ENCODE data around the gene CIAPIN1. TPM values are rescaled to one million over a fixed set of nuclear protein-coding genes. Genes with fewer than 3 reads are reported as not detected.

The CIAPIN1 gene
- polyA plus RNA-seq, 1 of the 3 experiments (the other 2 are of a cell fraction): 43.6 TPM

GRCh38 chr16:57485091-57485915, 38.1 kb upstream of the CIAPIN1 start:
- CTCF ChIA-PET: interaction anchor here (1.3 to 21.0 kb wide), 4 partner anchors 9 to 90 kb away, joined by 3 to 354 read pairs (median 12); no protein-coding TSS in a partner anchor
- H3F3A ChIP-seq (replicated peaks; ENCODE audit: insufficient read depth): peaks cover 5% of the 10 kb centered on the region
- H3K36me3 ChIP-seq (replicated peaks in 1 of 2; ENCODE audit: control insufficient read depth in 1 of 2, insufficient read depth in 2 of 2, low read length in 1 of 2): no peaks in the 10 kb centered on the region
- no peak for DNase-seq
- H3K4me1 ChIP-seq (ENCODE audit: control insufficient read depth in 1 of 2, insufficient read depth in 2 of 2, low read depth in 1 of 2, low read length in 1 of 2): peaks cover 3 to 51% of the 10 kb centered on the region in 2 experiments; a peak in 3 of 4 replicates
- H3K27ac ChIP-seq (ENCODE audit: low read depth in 2 of 2, low read length in 1 of 2): peak overlapping the region in 1 of 2 experiments; percentile 94; a peak in 2 of 4 replicates
- peak overlapping the region; percentile 71; the same call in 1 of the 2 replicates for H2AFZ ChIP-seq (ENCODE audit: low read depth)
- TF ChIP-seq FOSL2 (IDR thresholded peaks at IDR 0.05; ENCODE audit: borderline replicate concordance, low read depth): no peak
- TF ChIP-seq CTCF (IDR thresholded peaks at IDR 0.05): no peak
- TF ChIP-seq, protein P1, sequence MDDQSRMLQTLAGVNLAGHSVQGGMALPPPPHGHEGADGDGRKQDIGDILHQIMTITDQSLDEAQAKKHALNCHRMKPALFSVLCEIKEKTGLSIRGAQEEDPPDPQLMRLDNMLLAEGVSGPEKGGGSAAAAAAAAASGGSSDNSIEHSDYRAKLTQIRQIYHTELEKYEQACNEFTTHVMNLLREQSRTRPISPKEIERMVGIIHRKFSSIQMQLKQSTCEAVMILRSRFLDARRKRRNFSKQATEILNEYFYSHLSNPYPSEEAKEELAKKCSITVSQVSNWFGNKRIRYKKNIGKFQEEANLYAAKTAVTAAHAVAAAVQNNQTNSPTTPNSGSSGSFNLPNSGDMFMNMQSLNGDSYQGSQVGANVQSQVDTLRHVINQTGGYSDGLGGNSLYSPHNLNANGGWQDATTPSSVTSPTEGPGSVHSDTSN (IDR thresholded peaks at IDR 0.05): no peak
- TF ChIP-seq USF2 (IDR thresholded peaks at IDR 0.05; ENCODE audit: borderline replicate concordance, low read depth, low read length): no peak
- TF ChIP-seq, protein P2, sequence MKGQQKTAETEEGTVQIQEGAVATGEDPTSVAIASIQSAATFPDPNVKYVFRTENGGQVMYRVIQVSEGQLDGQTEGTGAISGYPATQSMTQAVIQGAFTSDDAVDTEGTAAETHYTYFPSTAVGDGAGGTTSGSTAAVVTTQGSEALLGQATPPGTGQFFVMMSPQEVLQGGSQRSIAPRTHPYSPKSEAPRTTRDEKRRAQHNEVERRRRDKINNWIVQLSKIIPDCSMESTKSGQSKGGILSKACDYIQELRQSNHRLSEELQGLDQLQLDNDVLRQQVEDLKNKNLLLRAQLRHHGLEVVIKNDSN (IDR thresholded peaks at IDR 0.05; ENCODE audit: borderline replicate concordance, low read depth): no peak
- TF ChIP-seq CHD2 (IDR thresholded peaks at IDR 0.05; ENCODE audit: low read length, partially characterized antibody): no peak
- 0 out of 2 replicates have a peak, but pooled peaks have one; percentile 39 for TF ChIP-seq MXI1 (IDR thresholded peaks at IDR 0.05; ENCODE audit: low read depth, low read length)
- H3K27me3 ChIP-seq (ENCODE audit: insufficient read depth): no peaks in the 10 kb centered on the region
- no peaks in the 10 kb centered on the region; the same call in 1 of the 2 replicates for H3K79me2 ChIP-seq (ENCODE audit: insufficient read depth)
- 57% methylated on average over 12 of the region's 14 CpGs for WGBS (ENCODE audit: low lambda C conversion rate)
- POLR2A ChIA-PET: interaction anchor here (0.6 to 10.0 kb wide), 9 partner anchors 12 to 547 kb away, joined by 3 to 152 read pairs (median 6); partner anchors contain the start of genes CIAPIN1, COQ9 and POLR2C
- peak overlapping the region; percentile 97 for H3K4me2 ChIP-seq
- H3K9me3 ChIP-seq: no peaks in the 10 kb centered on the region
- H4K20me1 ChIP-seq (ENCODE audit: insufficient read depth): no peaks in the 10 kb centered on the region
- H3K4me3 ChIP-seq (ENCODE audit: low read depth in 2 of 2, low read length in 1 of 2): peak overlapping the region; percentile 67 to 83
- H3K9me2 ChIP-seq: no peaks in the 10 kb centered on the region
- H3K9ac ChIP-seq: peak overlapping the region; percentile 64
